CD4-positive, alpha-beta T cell treated with Interleukin-1 beta for 1 hour (primary cell): ENCODE data around the gene RNF10.
"Not testable (repeated sequence)": the region's sequence is repeated elsewhere in the genome, so short reads cannot be mapped to it uniquely, and the experiment has no call there.

Experiments used
- DNase-seq, 2 donors: peaks; one replicate each; pipeline ENCODE4 v3.0.0-alpha.2; 2020 to 2022

RNF10 gene

DNA sequence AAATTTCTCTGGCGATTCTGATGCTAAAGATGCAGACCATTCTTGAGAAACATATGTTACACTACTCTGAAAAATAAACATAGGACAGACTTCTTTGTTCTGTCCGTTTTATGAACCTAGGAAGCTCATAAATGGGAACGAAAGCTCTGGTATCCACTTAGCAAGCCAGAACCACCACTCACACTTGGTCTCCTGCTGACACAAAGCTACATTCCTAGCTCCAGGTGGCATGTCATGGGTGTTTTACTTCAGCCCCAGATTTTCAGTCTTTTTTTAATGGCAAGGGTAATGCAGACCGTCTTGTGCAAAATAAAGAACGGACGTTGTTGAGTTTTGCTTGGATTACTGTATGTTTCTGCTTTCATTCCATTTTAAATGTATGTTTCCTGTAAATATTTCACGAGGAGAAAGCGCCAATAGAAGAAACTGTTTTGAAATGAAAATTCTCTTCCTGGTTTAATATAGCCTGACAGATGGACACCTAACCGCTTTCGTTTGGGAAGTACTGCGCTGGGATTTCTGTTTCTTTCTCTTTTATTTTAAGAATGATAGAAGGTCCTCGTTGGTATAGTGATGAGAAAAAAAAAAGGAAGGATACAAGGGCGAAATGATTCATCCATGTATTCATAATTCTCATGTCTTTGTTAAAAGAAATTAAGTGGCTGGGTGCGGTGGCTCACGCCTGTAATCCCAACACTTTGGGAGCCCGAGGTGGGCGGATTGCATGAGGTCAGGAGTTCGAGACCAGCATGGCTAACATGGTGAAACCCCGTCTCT is 4.3 kb upstream of the RNF10 start:
- no peak for DNase-seq

DNA sequence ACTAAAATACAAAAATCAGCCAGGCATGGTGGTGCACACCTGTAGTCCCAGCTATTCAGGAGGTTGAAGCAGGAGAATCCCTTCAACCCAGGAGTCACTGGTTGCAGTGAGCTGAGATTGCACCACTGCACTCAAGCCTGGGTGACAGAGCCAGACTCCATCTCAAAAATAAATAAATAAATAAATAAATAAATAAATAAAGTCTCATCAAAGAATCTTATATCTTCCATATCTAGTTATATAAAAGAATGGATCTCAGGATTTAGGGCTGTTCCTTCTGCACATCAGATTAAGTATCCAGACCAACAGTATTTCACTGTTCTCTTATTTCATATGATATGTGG is 3.8 kb upstream of the RNF10 start:
- not testable (repeated sequence) for DNase-seq

GRCh38 chr12:120532701-120533238 is 1.4 kb upstream of the RNF10 start:
- no peak for DNase-seq

DNA sequence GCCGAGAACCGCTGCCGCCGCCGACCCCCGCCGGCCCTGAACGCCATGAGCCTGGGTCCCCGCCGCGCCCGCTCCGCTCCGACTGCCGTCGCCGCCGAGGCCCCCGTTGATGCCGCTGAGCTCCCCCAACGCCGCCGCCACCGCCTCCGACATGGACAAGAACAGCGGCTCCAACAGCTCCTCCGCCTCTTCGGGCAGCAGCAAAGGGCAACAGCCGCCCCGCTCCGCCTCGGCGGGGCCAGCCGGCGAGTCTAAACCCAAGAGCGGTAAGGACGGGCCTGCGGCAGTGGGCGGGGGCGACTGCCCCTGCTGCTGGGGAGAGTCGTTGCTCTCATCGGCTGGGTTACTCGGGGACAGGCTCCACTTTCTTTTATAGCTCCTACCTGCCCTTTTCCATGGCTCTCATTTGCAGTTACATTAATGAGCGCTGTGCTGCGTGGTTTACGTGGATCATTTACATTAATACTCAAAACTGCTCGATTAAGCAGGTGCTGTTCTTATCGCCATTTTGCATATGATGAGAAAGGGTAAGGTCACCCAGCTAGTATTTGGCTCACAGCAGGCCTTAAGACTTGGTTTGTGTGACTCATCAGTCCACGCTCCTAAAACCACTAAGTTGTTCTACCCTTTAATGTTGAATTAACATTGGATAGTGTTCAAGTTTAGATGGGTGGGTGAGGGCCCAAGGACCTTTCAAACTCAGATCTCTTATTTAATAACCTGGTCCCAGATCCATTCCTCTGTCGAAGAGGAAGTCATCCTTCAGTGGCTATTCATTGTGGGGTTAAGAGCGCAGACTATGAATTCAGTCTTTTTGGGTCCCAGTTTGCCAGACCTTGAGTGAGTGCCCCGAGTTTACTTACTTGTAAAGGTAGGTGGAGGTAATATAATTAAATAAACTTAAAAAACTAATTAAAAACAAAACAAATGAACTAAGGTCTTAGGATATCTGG is 823 bp downstream of the RNF10 start:
- peak; percentile 57 to 59 for DNase-seq

DNA sequence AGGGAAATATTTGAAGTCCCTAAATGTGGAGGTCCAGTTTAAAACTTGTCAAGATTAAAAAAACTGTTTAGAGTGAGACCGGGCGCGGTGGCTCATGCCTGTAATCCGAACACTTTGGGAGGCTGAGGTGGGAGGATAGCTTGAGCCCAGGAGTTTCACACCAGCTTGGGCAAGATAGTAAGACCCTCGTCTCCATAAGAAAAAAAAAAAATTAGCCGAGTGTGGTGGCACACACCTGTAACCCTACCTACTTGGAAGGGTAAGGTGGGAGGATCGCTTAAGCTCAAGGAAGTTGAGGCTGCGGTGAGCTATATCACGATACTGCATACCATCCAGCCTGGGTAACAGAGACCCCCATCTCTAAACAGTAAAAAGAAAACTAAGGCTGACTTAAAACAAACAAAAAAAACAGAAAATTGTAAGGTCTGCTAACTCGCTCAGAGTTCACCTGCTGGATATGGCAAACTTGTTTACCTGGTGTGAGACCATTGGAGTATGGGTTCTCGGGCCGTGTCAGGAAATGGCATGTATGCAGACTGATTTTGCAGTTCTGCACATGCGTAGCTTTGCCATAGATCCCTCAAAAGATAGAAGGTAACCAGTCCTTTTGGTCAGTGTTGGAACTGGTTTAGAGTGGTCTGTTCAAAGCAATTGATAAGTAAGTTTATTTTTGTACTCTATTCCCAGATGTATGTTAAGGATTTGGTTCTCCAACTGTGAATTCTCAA is 2.1 kb downstream of the RNF10 start:
- peak; percentile 3 to 46 for DNase-seq

- DNase-seq, result no peak
These were observed 3.7 kb downstream of the RNF10 start for GRCh38 chr12:120537856-120538220.

GRCh38 chr12:120538281-120539156 is 4.4 kb downstream of the RNF10 start:
- no peak for DNase-seq

DNA sequence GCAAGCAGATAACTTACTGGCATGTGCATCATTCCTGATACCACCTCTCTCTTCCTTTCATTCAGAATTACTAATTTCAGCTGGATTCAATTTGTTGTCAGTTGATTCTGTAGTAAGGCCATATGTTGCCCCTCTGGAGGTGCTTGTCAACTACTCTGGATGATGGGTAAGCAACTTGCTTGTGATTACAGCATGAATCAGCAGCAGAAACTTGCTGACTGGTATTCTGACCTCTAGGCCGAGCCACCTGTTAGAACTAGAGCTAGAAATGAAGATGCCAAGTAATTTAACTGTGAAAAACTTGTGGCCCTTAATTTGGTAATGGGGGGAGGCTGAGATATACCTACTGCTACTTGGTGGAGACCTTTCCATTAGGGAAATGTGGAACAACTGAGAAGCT is 5.1 kb downstream of the RNF10 start:
- no peak for DNase-seq

DNA sequence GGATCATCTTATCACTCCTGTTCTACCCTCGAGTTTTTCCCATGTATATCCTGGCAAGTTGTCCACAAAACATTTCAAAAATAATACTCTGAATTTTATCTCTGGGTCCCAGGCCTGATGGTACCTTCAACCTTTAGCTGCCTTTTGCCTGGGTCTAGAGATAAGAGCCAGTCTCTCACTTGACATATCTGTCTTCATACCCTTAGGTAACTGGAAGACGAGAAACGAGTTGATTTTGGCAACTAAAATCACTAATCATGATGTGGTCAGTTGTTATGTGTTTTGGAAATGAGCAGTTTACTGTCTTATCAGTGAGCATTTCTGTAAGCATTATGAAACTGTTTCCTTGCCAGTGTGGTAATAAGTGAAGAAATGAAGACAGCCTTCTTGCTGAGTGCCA is 6.3 kb downstream of the RNF10 start:
- no peak for DNase-seq

DNA sequence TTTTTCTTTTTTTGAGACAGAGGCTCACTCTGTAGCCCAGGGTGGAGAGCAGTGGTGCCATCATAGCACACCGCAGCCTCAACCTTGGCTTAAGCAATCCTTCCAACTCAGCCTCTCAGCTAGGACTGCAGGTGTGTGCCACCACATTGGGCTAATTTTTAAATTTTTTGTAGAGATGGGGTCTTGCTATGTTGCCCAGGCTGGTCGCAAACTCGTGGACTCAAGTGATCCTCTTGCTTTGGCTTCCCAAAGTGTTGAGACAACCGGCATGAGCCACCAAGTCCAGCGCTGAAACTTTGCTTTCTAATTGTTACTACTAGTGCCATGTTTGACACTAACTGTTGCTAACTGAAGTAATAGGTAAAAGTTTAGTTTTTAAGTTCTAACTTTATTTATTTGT is 8.0 kb downstream of the RNF10 start:
- DNase-seq, result no peak

DNA sequence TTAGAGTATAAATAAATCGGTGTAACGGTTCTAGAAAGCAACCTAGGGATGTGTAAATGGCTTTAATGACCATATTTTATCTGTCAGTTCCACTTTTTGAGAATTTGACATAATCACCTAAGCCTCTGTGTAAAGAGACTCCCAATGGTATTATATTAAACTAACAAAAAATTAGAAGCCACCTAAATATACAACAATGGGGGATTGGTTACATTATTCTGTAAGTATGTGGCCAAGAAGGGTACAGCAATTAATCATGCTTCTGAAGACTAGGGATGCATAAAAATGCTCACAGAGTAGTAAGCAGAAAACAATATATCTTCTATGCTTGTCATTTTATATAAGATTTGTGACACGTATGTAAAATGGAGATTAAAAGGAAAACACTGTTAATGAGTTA is 10.5 kb downstream of the RNF10 start:
- no peak for DNase-seq

DNA sequence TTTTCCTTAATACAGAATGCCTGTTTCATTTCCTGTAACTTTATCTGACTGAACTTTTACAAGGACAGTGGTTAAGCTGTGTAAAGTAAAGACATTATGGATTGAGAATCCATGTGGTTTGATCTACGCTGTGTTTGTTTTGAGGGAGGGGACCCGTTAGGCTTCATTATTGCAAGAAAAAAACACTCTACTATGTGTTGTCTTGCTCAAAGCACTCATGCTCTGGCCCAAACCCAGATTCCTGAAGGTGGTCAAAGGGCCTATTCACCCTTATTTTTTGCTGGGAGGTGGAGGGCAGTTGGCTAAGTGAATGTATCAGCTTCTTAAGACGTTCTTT is 11.9 kb downstream of the RNF10 start:
- no peak for DNase-seq

- DNase-seq, result no peak
These were observed 20.5 kb downstream of the RNF10 start for GRCh38 chr12:120554678-120555077.

GRCh38 chr12:120557589-120557988 is 23.4 kb downstream of the RNF10 start:
- no peak for DNase-seq

DNA sequence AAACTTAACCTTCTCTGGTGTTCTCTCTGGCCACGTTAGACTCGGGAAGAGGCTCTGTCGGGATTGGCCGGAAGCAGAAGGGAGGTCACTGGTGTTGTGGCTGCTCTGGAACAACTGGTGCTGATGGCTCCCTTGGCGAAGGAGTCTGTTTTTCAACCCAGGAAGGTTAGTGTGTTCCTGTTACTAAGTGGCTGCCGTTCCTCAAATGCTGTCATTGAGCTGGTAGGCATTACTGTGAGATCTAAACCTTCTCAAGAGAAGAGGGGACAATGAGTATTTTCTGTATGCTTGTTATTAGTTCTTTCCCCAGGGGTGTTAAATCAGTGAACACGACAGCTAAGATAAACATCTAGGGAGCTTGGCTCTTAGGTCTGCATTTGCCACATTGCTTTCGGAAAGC is 28.8 kb downstream of the RNF10 start:
- DNase-seq, result no peak

DNA sequence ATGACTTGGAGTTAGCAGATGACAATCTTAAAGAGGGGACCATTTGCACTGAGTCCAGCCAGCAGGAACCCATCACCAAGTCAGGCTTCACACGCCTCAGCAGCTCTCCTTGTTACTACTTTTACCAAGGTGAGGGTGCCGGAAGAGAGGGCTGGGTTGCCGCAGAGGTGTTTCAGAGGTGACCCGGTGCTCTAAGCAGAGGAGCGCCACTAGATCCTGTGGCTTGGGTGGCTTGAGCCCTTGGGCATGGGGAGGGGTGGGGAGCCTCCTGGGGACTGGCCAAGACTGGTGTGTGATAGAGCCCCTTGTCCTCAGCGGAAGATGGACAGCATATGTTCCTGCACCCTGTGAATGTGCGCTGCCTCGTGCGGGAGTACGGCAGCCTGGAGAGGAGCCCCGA is 29.3 kb downstream of the RNF10 start:
- no peak for DNase-seq

- DNase-seq, result no peak
These were observed 37.1 kb downstream of the RNF10 start for GRCh38 chr12:120571299-120571698.

DNA sequence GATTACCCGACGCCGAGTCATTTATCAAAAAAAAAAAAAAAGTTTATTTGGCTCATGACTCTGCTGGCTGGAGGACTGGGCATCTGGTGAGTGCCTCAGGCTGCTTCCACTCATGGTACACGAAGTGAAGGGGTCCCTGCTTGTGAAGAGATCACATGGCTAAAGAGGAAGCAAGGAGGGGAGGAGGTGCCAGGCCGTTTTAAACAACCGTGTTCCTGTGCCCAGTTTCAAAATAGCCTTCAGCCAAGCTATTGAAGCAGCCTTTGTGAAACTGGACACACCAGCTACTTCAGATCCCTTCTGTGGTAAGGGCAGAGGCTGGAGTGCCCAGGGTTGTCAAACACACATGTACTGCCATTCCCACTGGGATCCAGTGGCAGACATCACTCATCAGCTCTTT is 39.4 kb downstream of the RNF10 start:
- DNase-seq, result no peak

DNA sequence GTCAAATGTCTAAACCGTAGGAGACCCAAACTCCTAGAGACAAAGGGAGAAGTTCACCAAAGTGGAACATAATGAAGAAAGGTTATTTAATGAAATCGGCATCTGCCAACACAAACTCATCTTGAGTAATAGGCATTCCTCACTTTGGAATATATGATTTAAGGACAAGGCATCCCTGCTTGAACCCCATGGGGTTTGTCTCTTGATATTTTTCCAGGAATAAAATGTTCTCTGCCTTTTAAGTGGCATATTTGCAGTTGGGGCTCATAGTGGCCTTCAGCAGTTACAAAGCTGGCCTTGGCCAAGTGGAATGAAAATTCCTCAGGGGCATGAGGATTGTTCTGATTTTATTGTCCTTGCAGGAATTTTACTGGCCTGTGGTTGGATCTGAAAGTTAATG is 40.0 kb downstream of the RNF10 start:
- no peak for DNase-seq

DNA sequence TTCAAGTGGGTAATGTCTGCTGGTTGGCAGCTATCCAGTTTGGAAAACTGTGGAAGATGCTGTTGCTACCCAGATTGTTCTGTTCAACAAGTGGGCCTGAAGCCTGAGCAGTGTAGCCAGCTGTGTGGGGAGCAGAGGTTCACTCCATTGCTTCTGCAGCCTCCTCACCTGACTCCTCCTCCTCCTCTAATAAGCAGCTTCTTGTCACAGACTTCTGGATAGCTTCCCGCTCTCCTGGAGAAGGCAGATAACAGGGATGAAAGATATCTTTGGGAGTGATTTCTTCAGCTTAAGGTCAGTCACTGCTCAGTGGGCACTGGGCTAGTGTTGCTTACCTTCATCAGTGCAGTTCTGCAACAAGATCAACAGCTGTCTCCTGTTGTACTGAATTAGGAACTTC is 45.0 kb downstream of the RNF10 start:
- no peak for DNase-seq

GRCh38 chr12:120580787-120581723 is 46.9 kb downstream of the RNF10 start, which contains the start of gene POP5:
Gene POP5, minus strand, starts transcription at chr12:120581402. Its CDS starts 40 bp downstream, at chr12:120581362.
- peak; percentile 95 to 96 for DNase-seq
